IPS-NIHi7 (cell line): ENCODE results near the gene NEGR1.
A peak's percentile ranks its signal among the peaks of the same experiment; 100 is the strongest.

Source experiments
- DNase-seq: peaks from one replicate; pipeline ENCODE4 v3.0.0; 2012; ENCODE audit warnings: mixed read lengths; ENCODE audit errors: extremely low spot score

The NEGR1 gene

DNA sequence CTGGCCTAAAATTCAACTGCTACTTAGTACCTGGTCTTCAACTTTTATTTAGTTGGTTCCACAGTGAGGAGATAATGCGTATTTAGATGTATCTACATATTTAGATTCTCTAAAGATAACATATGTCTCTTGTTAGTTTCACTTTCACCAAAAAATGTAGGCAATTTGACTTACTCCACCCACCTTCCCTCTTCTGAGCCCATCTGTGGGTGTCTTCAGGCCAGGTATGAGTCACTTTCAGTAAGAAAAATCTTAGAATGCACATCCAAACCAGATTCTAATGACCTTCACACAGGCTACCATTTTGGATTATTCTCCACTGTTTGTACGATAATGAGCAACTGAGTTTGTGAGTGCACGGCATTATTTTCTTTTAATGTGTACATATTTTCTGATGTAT lies 501.7 kb downstream of the NEGR1 start:
- DNase-seq = no peak

GRCh38 chr1:71778940-71779339 lies 503.4 kb downstream of the NEGR1 start:
- DNase-seq = no peak

DNA sequence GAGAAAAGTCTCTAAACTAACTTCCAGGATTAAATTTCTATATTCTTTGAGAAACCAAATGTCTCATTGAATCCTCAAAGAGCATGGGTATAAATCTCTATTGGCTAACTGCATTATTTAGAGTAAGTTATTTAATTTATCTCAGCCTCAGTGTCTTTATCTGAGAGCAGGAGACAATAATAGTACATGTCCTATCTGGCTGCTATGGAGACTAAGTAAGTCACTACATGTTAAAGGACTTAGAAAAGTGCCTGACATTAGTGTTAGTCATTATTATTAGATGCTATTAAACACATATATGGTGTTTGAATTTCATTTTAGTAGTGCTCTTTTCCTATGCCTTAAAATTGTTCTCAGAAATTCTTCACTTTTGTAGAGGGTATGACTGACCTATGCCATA lies 505.2 kb downstream of the NEGR1 start:
- DNase-seq = no peak

- no peak for DNase-seq
These were observed 507.6 kb downstream of the NEGR1 start for GRCh38 chr1:71774705-71775104.

DNA sequence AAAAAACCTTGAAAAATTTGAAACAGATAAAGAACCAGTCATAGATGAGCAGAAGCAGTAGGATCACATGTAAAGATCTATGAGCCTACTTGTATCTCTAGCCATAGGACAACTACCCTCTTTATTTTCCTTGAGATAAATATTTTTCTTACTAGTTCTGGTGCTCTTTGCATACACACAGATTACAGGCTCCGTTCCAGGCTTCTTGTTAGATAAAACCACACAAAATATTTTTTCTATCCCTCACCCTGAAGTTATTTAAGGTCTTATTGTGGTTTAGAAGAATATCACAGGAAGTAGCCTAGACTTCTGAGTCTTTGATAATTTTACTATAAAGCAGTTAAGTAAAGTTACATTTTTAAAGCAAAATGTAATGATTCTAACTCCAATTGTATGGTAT lies 512.2 kb downstream of the NEGR1 start:
- no peak for DNase-seq

GRCh38 chr1:71766748-71767147 lies 515.6 kb downstream of the NEGR1 start:
- DNase-seq = no peak

GRCh38 chr1:71762514-71763255 lies 519.7 kb downstream of the NEGR1 start:
- no peak for DNase-seq

DNA sequence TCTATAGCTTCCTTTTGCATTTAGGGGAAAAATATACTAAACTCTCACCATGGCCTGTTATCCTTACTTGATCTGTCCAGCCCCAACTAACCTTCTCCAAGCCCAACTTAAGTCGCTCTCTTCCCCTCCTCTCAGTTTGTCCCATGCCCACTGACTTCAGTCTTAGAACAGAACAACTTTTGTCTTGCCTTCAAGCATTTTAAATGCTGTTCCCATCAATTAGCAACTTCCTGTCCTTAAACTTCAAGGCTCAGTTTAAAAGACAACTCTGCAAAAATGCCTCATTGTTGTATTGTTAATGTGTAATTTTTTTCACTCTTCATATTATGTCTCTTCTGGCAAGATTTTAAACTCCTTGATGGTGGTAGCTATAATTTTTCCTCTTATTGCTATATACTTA lies 526.9 kb downstream of the NEGR1 start:
- DNase-seq = no peak

DNA sequence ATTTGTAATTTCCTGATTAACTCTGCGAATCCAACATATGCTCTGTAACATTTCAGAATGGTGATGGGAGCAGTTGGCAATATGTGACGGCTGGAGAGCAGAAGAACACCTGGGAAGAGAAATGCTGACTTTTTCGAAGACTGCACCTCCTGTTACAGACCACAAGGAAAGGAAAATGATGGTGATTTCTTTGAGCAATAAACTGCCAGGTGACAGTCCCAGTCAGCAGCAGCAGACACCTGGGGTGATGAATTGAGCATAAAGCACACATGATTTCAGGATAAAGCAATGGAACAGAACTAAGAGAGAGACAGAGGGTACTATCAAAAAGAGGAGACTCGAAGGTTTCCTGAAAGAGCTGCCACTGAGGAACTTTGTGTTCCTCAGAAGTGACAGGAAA lies 528.6 kb downstream of the NEGR1 start:
- DNase-seq = no peak

DNA sequence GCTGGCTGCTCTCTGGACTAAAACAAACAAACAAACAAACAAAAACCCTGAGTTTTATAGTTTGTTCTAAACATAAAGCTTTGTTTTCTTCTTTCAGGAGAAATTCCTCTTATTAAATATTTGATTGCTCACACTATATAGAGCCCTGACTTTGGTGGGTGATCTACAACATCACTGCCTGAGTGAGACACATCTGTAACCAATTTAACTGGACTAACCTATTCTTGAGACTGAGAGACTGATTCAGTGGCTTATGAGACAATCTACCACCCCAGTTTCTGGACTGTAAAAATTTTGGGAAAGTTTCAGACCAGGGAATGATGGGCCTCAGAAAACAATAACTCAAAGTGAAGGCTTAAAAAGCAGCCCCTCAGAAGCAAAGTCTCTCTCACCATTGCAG lies 537.0 kb downstream of the NEGR1 start:
- no peak for DNase-seq

DNA sequence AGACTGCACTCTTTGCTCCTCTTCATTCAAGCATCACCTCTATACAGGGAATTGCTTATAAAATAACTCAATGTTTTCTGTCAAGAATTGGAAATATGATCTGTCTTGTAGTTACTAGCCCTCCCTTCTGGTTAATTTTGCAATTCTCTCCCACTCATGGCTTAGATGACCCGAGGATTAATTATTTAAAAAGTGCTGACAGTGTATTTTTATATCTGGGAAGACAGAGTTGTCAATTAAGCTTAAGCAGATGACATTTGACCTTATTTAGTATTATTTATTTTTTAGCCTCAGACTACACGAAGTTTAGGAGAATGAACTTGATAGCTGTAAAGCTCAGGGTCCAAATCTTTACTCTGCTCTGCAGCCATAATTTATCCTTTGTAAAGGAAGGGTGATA lies 538.5 kb downstream of the NEGR1 start:
- DNase-seq = no peak

GRCh38 chr1:71738910-71739309 lies 543.4 kb downstream of the NEGR1 start:
- no peak for DNase-seq

DNA sequence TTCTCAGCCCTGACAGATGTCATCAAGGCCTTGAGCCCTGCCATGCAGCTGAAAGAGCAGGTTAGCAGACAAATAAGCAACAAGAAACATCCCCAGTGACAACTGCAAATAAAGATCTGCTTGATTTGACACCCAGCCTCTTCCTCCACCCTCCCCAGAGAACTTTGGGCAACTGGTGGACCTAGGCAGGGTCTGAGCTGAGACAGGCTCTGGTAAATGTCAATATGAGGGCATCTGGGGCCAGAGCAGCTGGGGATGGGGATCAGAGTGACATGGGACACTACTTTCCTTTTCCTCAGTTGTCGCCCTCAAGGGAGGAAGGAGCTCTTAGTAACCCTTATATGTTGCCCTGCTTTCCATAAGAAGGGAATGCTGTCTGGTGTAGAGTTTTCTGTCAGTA lies 544.1 kb downstream of the NEGR1 start:
- DNase-seq = no peak

DNA sequence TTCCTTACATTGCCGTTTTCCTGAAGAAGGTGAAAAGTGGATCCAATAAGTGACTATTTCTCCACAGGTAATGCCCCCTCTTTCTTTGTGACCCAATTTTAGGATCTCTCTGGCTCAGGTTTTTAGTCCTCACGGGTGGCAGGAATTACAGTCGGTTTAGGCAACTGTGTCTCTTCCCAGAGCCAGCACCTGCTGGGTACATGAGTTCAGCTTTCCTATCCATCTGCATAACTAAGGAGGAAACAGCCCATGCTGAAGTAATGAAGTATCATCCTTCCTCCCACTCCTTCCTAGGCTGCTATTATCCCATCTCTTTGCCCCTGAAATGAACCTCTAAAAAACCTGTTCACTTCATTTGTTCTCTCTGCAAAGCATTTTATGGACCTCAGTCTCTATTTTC lies 544.6 kb downstream of the NEGR1 start:
- peak; percentile 24 for DNase-seq

DNA sequence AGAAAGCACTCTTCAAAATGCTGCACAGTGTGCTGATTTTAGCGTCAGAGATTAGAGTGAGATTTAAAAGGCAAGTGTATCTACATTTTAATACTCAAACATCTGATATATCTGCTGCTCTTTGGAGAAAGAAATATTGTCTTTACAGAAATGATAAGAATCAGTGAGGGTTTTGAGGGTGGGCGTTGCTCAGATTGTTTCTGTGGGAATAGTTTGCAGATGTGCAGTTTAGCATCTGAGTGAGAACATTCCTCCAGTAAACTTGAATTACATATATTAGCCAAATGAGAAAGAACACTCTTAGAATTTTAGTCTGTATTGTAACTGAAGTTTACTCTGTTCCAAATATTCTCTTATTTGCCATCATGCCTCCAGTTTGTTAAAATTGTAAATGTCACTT lies 549.2 kb downstream of the NEGR1 start:
- DNase-seq = no peak

DNA sequence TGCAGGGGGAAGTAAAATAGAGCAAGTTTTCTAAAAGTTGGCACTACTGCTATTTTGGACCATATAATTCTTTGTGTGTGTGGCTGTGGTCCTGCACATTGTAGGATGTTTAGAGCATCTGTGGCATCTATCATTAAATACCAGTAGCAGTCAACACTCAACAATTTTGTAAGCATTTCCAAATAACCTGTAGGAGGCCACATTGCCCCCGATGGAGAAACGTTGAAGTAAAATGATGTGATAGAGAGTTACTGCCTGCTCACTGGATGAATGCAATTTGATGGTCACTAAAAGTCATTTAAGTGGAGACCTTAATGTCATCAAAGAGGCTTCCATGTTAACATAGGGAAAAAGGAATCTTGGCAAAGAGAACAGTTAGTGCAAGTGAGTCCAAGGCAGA lies 560.8 kb downstream of the NEGR1 start:
- peak; percentile 8 for DNase-seq

GRCh38 chr1:71719330-71719729 lies 563.0 kb downstream of the NEGR1 start:
- DNase-seq = no peak

DNA sequence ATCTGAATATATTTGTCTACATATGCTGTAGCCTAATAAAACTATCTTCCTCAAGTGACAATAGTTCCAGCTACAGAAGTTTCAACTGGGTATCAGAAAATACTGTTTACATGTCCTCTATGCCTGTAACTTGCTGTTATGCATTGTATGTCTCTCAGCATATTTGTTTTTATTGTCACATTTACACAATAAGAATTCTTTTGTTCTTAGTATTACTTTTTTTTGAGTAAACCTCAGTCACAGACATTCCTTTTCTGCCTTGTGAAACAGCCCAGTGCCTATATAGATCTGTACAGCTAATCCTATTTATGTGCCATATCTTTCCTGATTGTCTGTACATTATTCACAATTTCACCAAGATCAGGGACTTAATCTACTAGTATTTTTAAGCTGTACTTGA lies 565.2 kb downstream of the NEGR1 start:
- no peak for DNase-seq

DNA sequence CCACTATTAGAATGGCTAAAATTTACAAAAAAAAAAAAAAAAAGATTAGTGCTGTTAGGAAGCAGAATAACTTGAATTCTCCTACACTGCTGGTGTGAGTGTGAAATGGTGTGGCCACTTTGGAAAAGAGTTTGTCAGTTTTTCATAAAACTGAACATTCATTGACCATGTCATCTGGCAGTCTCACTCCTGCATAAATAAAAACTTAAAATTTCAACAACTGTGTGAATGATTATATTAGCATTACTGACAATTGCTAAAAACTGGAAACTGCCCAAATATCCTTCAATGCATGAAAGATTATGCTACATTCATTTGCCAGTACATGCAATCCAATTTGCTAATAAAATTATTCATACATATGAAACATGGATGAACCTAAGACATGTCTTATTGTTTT lies 570.9 kb downstream of the NEGR1 start:
- no peak for DNase-seq

- DNase-seq = no peak
These were observed 576.2 kb downstream of the NEGR1 start for GRCh38 chr1:71706029-71706671.

GRCh38 chr1:71698186-71698585 lies 584.2 kb downstream of the NEGR1 start:
- no peak for DNase-seq

- no peak for DNase-seq
These were observed 586.5 kb downstream of the NEGR1 start for GRCh38 chr1:71695821-71696220.

DNA sequence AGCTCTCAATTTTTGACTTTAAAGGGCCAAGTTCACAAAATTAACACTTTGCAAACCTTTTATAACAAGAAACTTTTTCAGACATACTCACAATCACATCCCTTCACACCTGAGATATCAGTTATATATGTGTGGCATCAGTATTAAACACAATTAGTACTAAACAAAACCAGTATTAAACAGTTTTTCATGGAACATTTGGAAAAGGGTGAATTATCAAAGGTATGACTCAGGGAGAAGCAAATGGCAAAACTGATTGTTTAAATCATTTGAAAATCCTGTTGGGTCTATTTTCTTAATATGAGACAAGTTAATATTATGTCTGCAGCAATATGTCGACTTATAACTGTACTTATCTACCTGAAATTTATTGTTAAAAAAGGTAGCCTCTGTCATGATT lies 587.3 kb downstream of the NEGR1 start:
- no peak for DNase-seq

DNA sequence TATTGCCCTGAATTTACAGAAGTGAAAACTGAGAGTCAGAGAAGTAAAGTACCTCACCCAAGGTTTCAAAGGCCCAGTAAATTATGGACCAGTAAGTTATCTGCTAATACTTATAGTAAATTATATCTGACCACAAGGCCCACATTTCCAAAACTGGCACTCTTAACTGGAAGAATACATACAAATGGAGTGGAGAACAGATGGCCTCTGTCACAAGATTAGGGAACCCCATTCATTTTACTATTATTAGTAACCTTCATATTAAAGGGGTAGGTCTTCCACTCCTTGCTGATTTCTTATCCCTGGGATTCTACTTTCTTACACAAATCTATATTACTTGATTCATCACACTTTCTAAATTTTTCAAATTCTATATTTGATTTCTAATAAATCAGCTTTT lies 588.8 kb downstream of the NEGR1 start:
- DNase-seq = no peak
